Renal pelvis (tissue), 4 donors: Measurements from ENCODE around the gene ZNF593OS. TPM values are rescaled to one million over a fixed set of nuclear protein-coding genes. Genes with fewer than 3 reads are reported as not detected.

Experiments
- DNase-seq: peaks from one replicate; pipeline ENCODE4 v3.0.0-alpha.2; 2013
- polyA plus RNA-seq, 3 donors: library from polyadenylated mRNA; unstranded; fragments of 120-200 nt; gene quantifications; one replicate each; pipeline ENCODE4 v1.2.1, GENCODE V29; 2013; ENCODE audit not compliant: insufficient read length in 3 of 3

ZNF593OS gene
- polyA plus RNA-seq, 3 donors = 1.2 to 1.8 (median 1.5) TPM

- no peak for DNase-seq
Measured at GRCh38 chr1:26127235-26128163, 44.1 kb downstream of the ZNF593OS start.

DNA sequence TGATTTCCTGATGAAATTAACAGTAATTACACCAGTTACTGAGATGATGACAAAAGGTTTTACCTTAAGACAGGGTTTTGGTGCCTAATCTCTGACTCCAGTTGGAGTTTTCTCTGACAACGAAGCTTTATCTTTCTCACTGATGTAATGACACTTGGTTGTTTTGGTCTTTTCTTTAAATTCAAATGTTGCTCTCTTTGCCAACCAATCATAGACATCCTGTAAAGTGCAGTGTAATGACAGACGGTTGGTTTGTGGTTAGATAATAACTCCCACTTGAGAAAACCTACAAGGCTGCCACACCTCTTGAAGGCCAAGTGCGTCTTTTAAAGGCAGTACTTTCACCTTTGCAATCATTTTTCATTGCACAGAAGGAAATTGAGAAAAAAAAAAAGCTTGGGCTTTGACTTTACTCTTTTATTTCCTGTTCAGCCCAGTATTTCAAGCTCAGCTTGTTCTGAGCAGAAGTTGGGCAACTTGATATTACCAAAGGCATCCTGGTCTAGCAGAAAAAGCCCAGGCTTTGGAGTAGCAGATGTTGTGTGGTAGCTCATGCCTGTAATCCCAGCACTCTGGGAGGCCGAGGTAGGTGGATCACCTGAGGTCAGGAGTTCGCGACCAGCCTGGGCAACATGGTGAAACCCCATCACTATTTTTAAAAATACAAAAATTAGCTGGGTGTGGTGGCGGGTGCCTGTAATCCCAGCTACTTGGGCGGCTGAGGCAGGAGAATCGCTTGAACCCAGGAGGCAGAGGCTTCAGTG, 45.1 kb downstream of the ZNF593OS start:
- no peak for DNase-seq

DNA sequence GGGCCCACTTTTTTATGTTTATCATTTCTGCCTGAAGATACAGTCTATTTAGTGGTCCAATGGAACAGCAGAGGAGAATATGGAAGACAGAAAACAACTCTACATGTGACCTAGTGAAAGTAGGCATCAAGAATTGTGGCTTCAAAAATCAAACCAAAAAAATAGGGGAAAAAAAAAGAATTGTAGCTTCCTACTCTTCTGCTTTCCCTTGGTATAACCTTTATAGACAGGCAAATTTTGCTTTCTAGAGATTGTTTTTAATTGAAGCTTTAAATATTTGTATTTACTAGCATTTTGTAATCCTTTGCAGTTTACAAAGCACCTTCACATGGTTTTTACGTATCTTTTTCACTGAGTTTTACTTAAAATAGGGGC, 45.7 kb downstream of the ZNF593OS start:
- DNase-seq = no peak

DNA sequence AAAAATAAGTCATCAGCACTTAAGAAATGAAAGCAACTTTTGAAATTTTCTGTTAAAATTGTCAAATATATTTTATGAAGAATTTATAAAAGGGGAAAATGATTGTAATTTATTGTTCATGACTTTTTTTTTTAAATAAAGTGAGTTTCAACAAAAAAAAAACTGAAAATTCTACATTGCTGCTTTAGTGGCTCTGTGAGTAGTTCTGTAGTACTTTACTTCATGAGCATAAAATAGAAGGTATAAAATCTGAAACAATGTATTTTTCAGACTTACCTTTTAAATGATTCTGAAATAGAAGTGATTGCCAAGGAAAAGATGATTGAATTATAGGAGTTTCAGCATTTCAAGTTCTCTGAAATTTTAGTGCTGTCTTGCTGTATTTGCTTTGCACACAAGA, 46.2 kb downstream of the ZNF593OS start:
- DNase-seq = no peak

- no peak for DNase-seq
Measured at GRCh38 chr1:26124418-26125331, 47.0 kb downstream of the ZNF593OS start.

DNA sequence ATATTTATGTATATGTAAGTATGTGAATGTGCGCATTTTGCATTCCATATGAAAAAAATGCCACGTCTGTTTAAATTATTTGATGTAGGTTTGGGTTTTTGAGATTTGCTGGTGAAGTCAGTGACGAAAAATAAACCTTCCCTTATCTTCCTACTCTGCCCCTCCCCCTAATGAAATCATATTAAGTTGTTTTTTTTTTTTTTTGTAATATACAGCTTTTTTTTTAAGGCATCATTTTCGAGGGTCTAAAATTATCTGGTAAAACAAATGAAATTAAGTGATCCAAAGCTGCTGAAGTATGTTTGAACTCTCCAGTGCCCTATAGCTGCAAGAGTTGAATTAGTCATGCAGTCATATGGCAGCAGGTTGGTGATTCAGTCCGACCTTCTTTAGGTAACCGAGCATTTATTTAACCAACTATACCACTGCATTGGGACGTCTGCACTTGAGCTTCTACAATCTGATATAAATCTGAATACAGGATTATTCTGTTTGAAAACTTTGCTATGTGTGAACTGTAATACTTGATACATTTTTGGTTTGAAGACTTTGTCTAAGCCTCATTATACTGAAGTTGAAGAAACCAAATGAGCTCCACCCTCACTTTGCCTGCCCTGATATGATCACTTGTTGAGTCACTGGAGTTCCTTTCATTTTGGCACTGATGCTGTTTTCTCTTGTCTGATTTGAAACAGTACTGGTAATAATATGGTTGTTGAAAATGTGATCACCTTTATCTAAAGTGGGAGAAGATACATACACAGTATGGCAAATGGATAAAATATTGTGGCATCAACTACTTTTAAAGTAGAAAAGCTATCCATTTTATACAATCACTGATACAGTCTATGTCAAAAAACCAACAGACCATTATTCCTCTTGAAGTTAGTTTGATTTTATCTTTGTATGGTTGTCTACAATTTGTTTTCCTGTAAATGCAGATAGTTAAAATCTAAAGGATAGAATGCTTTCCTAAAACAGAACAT, 48.4 kb downstream of the ZNF593OS start:
- DNase-seq = no peak

- no peak for DNase-seq
Measured at GRCh38 chr1:26121854-26122773, 49.5 kb downstream of the ZNF593OS start.

- DNase-seq = no peak
Measured at GRCh38 chr1:26119892-26120608, 51.6 kb downstream of the ZNF593OS start.

Other genes starting within 250 kb of the ZNF593OS start
- 10 to 100 TPM; 16.5 to 24.0 (median 19.1) TPM for gene PAFAH2, start 173.8 kb downstream of the ZNF593OS start, polyA plus RNA-seq
- gene EXTL1, start 150.1 kb downstream of the ZNF593OS start, polyA plus RNA-seq = 1 to 10 TPM; 1.6 to 2.1 (median 1.7) TPM
- 1 to 10 TPM; 5.4 to 9.1 (median 5.5) TPM for gene SLC30A2, start 125.7 kb downstream of the ZNF593OS start, polyA plus RNA-seq
- gene TRIM63, start 104.2 kb downstream of the ZNF593OS start, polyA plus RNA-seq = under 1 TPM; 0.73 to 1.00 (median 0.99) TPM
- 10 to 100 TPM; 16.2 to 17.2 (median 17.1) TPM for gene PDIK1L, start 60.0 kb downstream of the ZNF593OS start, polyA plus RNA-seq
- gene FAM110D, start 12.8 kb downstream of the ZNF593OS start, polyA plus RNA-seq = 1 to 10 TPM; 1.2 to 1.7 (median 1.4) TPM
- under 1 TPM in 1 of 3 donors, not detected in 2; 0.19 TPM for gene C1orf232, start 2.9 kb downstream of the ZNF593OS start, polyA plus RNA-seq
- gene ZNF593, start 1.9 kb downstream of the ZNF593OS start, polyA plus RNA-seq = 10 to 100 TPM; 20.8 to 25.7 (median 21.0) TPM
- gene CNKSR1, start 5.7 kb upstream of the ZNF593OS start, polyA plus RNA-seq = 10 to 100 TPM; 11.9 to 25.6 (median 25.4) TPM
- gene CATSPER4, start 18.8 kb upstream of the ZNF593OS start, polyA plus RNA-seq = under 1 TPM in 2 of 3 donors, not detected in 1; 0.14 TPM
- 10 to 100 TPM; 16.2 to 22.5 (median 20.9) TPM for gene CEP85, start 62.4 kb upstream of the ZNF593OS start, polyA plus RNA-seq
- gene SH3BGRL3, start 108.3 kb upstream of the ZNF593OS start, polyA plus RNA-seq = 100 to 1,000 TPM in 1 of 3 donors, 10 to 100 TPM in 2; 85.2 to 120 (median 92.9) TPM
- 10 to 100 TPM; 44.3 to 52.2 (median 51.7) TPM for gene UBXN11, start 134.8 kb upstream of the ZNF593OS start, polyA plus RNA-seq
- 1 to 10 TPM; 3.3 to 6.7 (median 4.7) TPM for gene CD52, start 146.1 kb upstream of the ZNF593OS start, polyA plus RNA-seq
- gene CRYBG2, start 182.3 kb upstream of the ZNF593OS start, polyA plus RNA-seq = 1 to 10 TPM in 1 of 3 donors, under 1 TPM in 2; 0.61 to 1.6 (median 0.83) TPM
- gene ZNF683, start 200.9 kb upstream of the ZNF593OS start, polyA plus RNA-seq = under 1 TPM in 1 of 3 donors, not detected in 2; 0.14 TPM
- under 1 TPM; 0.04 to 0.12 (median 0.09) TPM for gene LIN28A, start 239.0 kb upstream of the ZNF593OS start, polyA plus RNA-seq